Measurements from ENCODE around the gene SMPDL3B. TPM values are rescaled to one million over a fixed set of nuclear protein-coding genes. Genes with fewer than 3 reads are reported as not detected.

SMPDL3B gene
- total RNA-seq, 6 donors from 2014 or later: 7.3 to 57.1 (median 27.2) TPM

DNA sequence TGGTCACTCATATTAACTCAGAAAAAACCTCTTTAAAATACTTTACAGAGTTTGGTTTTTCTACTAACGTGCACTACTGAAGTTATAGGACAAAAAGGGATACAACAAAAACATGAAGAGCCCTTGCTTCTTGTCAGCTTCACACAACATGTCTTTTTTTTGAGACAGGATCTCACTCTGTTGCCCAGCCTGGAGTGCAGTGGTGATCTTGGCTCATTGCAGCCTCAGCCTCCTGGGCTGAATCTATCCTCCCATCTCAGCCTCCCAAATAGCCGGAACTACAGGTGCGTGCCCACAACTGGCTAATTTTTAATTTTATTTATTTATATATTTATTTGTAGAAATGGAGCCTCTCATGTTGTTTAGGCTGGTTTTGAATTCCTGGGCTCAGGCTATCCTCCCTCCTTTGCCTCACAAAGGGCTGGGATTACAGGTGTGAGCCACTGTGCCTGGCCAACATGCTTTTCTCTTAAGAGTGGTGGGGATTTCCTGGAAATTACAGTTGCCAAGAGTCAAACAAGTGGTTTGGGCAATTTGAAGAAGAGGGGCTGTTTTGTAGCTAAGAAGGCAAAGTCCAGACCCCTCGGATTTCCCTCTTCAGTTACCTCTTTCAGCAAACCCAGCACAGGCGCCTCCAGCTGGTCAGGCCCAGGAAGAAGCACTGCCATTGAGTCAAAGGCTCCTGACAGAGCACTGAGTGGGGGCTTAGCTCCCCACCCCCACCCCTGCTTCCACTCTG lies 6.4 kb upstream of the SMPDL3B start:
- DNase-seq: peak in 1 of 2 donors; percentile 21
- no peak overlapping the region for H3K27ac ChIP-seq
- H3K27me3 ChIP-seq: no peaks in the 10 kb centered on the region
- H3K36me3 ChIP-seq: no peaks in the 10 kb centered on the region
- WGBS, 2 donors: 66 to 70% methylated on average over 5 of the region's 5 CpGs
- H3K4me3 ChIP-seq: no peak overlapping the region
- no peaks in the 10 kb centered on the region for H3K9me3 ChIP-seq
- no peaks in the 10 kb centered on the region for H3K4me1 ChIP-seq
- TF ChIP-seq POLR2A (IDR thresholded peaks at IDR 0.05) (no peak), EP300 (IDR thresholded peaks at IDR 0.05) (no peak), POLR2AphosphoS5 (IDR thresholded peaks at IDR 0.05) (no peak), CTCF (IDR thresholded peaks at IDR 0.05) (no peak)
- no peak for ATAC-seq (ENCODE audit: low FRiP score in 2 of 2)

DNA sequence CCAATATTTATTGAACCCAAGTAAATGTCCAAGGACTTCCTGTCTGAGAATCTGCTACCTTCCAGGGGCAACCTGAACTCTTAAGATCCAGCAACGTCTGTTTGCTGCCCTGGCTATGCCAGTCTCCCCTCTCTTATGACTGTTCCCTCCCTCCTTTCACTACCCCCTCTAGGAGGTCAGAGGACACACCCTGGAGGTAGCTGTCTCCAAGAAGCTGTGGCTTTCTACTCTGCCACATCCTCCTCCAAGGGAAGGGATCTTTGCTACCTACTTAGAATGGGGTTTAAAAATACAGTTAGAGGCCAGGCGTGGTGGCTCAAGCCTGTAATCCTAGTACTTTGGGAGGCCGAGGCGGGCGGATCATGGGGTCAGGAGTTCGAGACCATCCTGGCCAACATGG lies 3.6 kb upstream of the SMPDL3B start:
- no peaks in the 10 kb centered on the region for H3K36me3 ChIP-seq
- no peak overlapping the region for H3K4me3 ChIP-seq
- no peak overlapping the region for H3K27ac ChIP-seq
- 90 to 92% methylated on average over 6 of the region's 6 CpGs for WGBS, 2 donors
- ATAC-seq (ENCODE audit: low FRiP score in 2 of 2) (no peak), DNase-seq (no peak)
- no peaks in the 10 kb centered on the region for H3K27me3 ChIP-seq
- H3K9me3 ChIP-seq: no peaks in the 10 kb centered on the region
- TF ChIP-seq CTCF (IDR thresholded peaks at IDR 0.05): no peak
- peaks cover 0 to 14% (median 9%) of the 10 kb centered on the region in 4 donors for H3K4me1 ChIP-seq

DNA sequence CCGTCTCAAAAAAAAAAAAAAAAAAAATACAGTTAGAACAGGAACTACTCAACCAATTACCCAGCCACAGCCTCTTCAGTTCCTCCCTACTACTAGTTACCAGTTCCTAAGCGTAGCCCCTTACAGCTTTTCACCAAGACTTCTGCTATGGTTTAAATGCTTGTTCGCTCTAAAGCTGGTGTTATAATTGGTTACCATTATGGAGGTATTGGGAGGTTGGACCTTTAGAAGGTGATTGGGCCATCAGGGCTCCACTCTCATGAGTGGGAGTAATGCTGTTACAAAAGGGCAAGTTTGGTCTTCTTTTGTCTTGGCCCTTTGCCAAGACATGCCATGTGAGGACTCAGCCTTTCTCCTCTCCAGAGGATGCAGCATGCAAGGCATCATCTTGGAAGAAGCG lies 3.0 kb upstream of the SMPDL3B start:
- Histone ChIP-seq H3K27me3 (no peaks in the 10 kb centered on the region), H3K4me3 (no peak overlapping the region), H3K4me1 (peaks cover 0 to 14% (median 9%) of the 10 kb centered on the region in 4 donors), H3K9me3 (no peaks in the 10 kb centered on the region), H3K27ac (no peak overlapping the region), H3K36me3 (no peaks in the 10 kb centered on the region)
- WGBS, 2 donors: 74 to 75% methylated on average over 4 of the region's 4 CpGs
- ATAC-seq (ENCODE audit: low FRiP score in 2 of 2): peak in 1 of 2 donors; percentile 49
- no peak for TF ChIP-seq CTCF (IDR thresholded peaks at IDR 0.05)
- no peak for TF ChIP-seq POLR2A (IDR thresholded peaks at IDR 0.05)
- TF ChIP-seq EP300 (IDR thresholded peaks at IDR 0.05): no peak
- no peak for TF ChIP-seq POLR2AphosphoS5 (IDR thresholded peaks at IDR 0.05)
- DNase-seq: no peak

- H3K9me3 ChIP-seq: no peaks in the 10 kb centered on the region
- H3K4me1 ChIP-seq: peaks cover 0 to 14% (median 9%) of the 10 kb centered on the region in 4 donors
- 45 to 59% methylated on average over 7 to 8 of the region's 8 CpGs for WGBS, 2 donors
- peak overlapping the region in 1 of 4 donors; percentile 48 for H3K27ac ChIP-seq
- ATAC-seq (ENCODE audit: low FRiP score in 2 of 2) (no peak), DNase-seq (no peak)
- H3K36me3 ChIP-seq: no peaks in the 10 kb centered on the region
- no peaks in the 10 kb centered on the region for H3K27me3 ChIP-seq
- peak overlapping the region in 3 of 4 donors; percentile 36 to 50 (median 36) for H3K4me3 ChIP-seq
- TF ChIP-seq EP300 (IDR thresholded peaks at IDR 0.05) (no peak), POLR2AphosphoS5 (IDR thresholded peaks at IDR 0.05) (no peak)
These were observed 921 bp downstream of the SMPDL3B start for GRCh38 chr1:27935721-27936120.

- ATAC-seq (ENCODE audit: low FRiP score in 2 of 2) (no peak), DNase-seq (no peak)
- no peaks in the 10 kb centered on the region for H3K9me3 ChIP-seq
- peaks cover 0 to 14% (median 9%) of the 10 kb centered on the region in 4 donors for H3K4me1 ChIP-seq
- H3K27me3 ChIP-seq: no peaks in the 10 kb centered on the region
- 94 to 98% methylated on average over 5 of the region's 5 CpGs for whole genome bisulfite sequencing, 2 donors
- TF ChIP-seq EP300 (IDR thresholded peaks at IDR 0.05): no peak
- TF ChIP-seq POLR2A (IDR thresholded peaks at IDR 0.05): no peak
- no peak for TF ChIP-seq CTCF (IDR thresholded peaks at IDR 0.05)
- TF ChIP-seq POLR2AphosphoS5 (IDR thresholded peaks at IDR 0.05): no peak
- no peaks in the 10 kb centered on the region for H3K36me3 ChIP-seq
- no peak overlapping the region for H3K4me3 ChIP-seq
- no peak overlapping the region for H3K27ac ChIP-seq
These were observed 1.6 kb downstream of the SMPDL3B start for GRCh38 chr1:27936370-27936769.

All from upper lobe of left lung (tissue), 6 donors.